ENCODE data around the gene HHIPL2.
"Not testable (repeated sequence)": the region's sequence is repeated elsewhere in the genome, so short reads cannot be mapped to it uniquely, and the experiment has no call there.

The HHIPL2 gene

GRCh38 chr1:222539951-222540597 lies 7.8 kb downstream of the HHIPL2 start:
- FAIRE-seq = no peak

GRCh38 chr1:222535455-222535854 lies 12.4 kb downstream of the HHIPL2 start:
- FAIRE-seq = no peak

GRCh38 chr1:222530852-222531251 lies 17.1 kb downstream of the HHIPL2 start:
- no peak for FAIRE-seq

GRCh38 chr1:222529916-222530315 lies 18.0 kb downstream of the HHIPL2 start:
- no peak for FAIRE-seq

- FAIRE-seq = no peak
Measured at GRCh38 chr1:222529181-222529580, 18.7 kb downstream of the HHIPL2 start.

GRCh38 chr1:222525951-222526350 lies 22.0 kb downstream of the HHIPL2 start:
- no peak for FAIRE-seq

GRCh38 chr1:222523852-222524251 lies 24.1 kb downstream of the HHIPL2 start:
- FAIRE-seq = no peak

- no peak for FAIRE-seq
Measured at GRCh38 chr1:222522105-222522915, 25.6 kb downstream of the HHIPL2 start.

- no peak for FAIRE-seq
Measured at GRCh38 chr1:222521299-222522104, 26.4 kb downstream of the HHIPL2 start.

GRCh38 chr1:222489496-222489895 lies 58.4 kb downstream of the HHIPL2 start:
- FAIRE-seq = not testable (repeated sequence)

- FAIRE-seq = not testable (repeated sequence)
Measured at GRCh38 chr1:222487774-222488173, 60.1 kb downstream of the HHIPL2 start.

GRCh38 chr1:222484005-222484404 lies 63.9 kb downstream of the HHIPL2 start:
- not testable (repeated sequence) for FAIRE-seq

- not testable (repeated sequence) for FAIRE-seq
Measured at GRCh38 chr1:222479567-222479966, 68.3 kb downstream of the HHIPL2 start.

GRCh38 chr1:222476436-222476835 lies 71.5 kb downstream of the HHIPL2 start:
- not testable (repeated sequence) for FAIRE-seq

GRCh38 chr1:222473717-222474116 lies 74.2 kb downstream of the HHIPL2 start:
- not testable (repeated sequence) for FAIRE-seq

- not testable (repeated sequence) for FAIRE-seq
Measured at GRCh38 chr1:222472776-222473540, 74.9 kb downstream of the HHIPL2 start.

Data from G401.6 (cell line).